GM12878 (cell line): ENCODE measurements around the gene BRCA1. TPM values are rescaled to one million over a fixed set of nuclear protein-coding genes. Genes with fewer than 3 reads are reported as not detected.

Experiments
- ATAC-seq: fragments of 200-7000 bp; cut with Tn5 transposase; 3 replicates; pipeline ENCODE4 v1.9.1; 2020; ENCODE audit warnings: mild to moderate bottlenecking, moderate library complexity
- BruUV-seq: library from RNA; stranded (reverse); fragments of 400-500 nt; replicated peaks from 2 replicates; lab custom pipeline; 2021; lab: Mats Ljungman, UMichigan
- CTCF ChIA-PET: fragments of 300-600 bp; sonication (Branson Sonifier 250); formaldehyde crosslinking; extraction: SDS; loops from one replicate; lab custom pipeline; 2021; ENCODE audit warnings: inconsistent platforms; lab: Yijun Ruan, JAX
- POLR2A ChIA-PET: fragments of 350-600 bp; formaldehyde crosslinking; extraction: SDS; loops from one replicate; lab custom pipeline; 2021; ENCODE audit warnings: inconsistent platforms; lab: Charles Lee
- RAD21 ChIA-PET: fragments of 300-600 bp; sonication (Branson Sonifier 250); formaldehyde crosslinking; loops from one replicate; lab custom pipeline; 2023; ENCODE audit warnings: antibody characterized with exemption; ENCODE audit not compliant: unreplicated experiment; lab: Charles Lee
- SMC1A ChIA-PET: fragments of 300-600 bp; sonication (Branson Sonifier 250); formaldehyde crosslinking; loops from one replicate; lab custom pipeline; 2023; ENCODE audit not compliant: unreplicated experiment, uncharacterized antibody; lab: Charles Lee
- DNase-seq: peaks from one replicate; pipeline ENCODE4 v3.0.0-alpha.2; 2011; ENCODE audit warnings: low read depth, low spot score
- FAIRE-seq: peaks from 3 replicates; lab custom pipeline; 2011; peaks lifted over from hg19 to GRCh38; lab: Jason Lieb, UNC
- H2AFZ ChIP-seq: 2 replicates; pipeline ENCODE4 v1.6.0; 2011; ENCODE audit warnings: low read depth, low read length, control low read depth; ENCODE audit not compliant: control insufficient read depth
- H3K27ac ChIP-seq: 2 replicates; pipeline ENCODE4 v1.5.1; 2011; ENCODE audit warnings: control low read depth; ENCODE audit not compliant: control insufficient read depth, insufficient read depth
- H3K27me3 ChIP-seq, 2 experiments: replicated peaks in 1 of 2; 2 replicates each; pipeline versions ENCODE4 v1.6.0 to v1.6.1; 2011; ENCODE audit warnings: low read length in 1 of 2; ENCODE audit not compliant: control insufficient read depth in 2 of 2, insufficient read depth in 2 of 2
- H3K36me3 ChIP-seq, 2 experiments: 2 replicates each; pipeline ENCODE4 v1.5.1; 2011; ENCODE audit warnings: low read length in 1 of 2; ENCODE audit not compliant: control insufficient read depth in 2 of 2, insufficient read depth in 2 of 2
- H3K4me1 ChIP-seq: 2 replicates; pipeline ENCODE4 v1.6.1; 2011; ENCODE audit warnings: mild to moderate bottlenecking, low read length, moderate library complexity, mixed read lengths; ENCODE audit not compliant: control insufficient read depth, insufficient read depth
- H3K4me2 ChIP-seq: 2 replicates; pipeline ENCODE4 v1.6.0; 2011; ENCODE audit warnings: control low read depth; ENCODE audit not compliant: control insufficient read depth, insufficient read depth
- H3K4me3 ChIP-seq: fragments of 200-600 bp; sonication (generic); 2 replicates; pipeline ENCODE4 v1.5.1; 2016
- H3K79me2 ChIP-seq: 2 replicates; pipeline ENCODE4 v1.6.0; 2011; ENCODE audit warnings: low read length; ENCODE audit not compliant: control insufficient read depth, insufficient read depth
- H3K9ac ChIP-seq: 2 replicates; pipeline ENCODE4 v1.8.0; 2011; ENCODE audit warnings: low read length, control low read depth, mixed read lengths; ENCODE audit not compliant: control insufficient read depth, insufficient read depth
- H3K9me3 ChIP-seq: replicated peaks from 3 replicates; pipeline ENCODE4 v1.5.1; 2011; ENCODE audit warnings: mild to moderate bottlenecking, low read length; ENCODE audit not compliant: control insufficient read depth, insufficient read depth
- H4K20me1 ChIP-seq: 2 replicates; pipeline ENCODE4 v1.6.0; 2011; ENCODE audit not compliant: control insufficient read depth, insufficient read depth
- ATF7 ChIP-seq: fragments of 450-650 bp; IDR thresholded peaks from 2 replicates; pipeline ENCODE4 v1.6.1; 2016; ENCODE audit warnings: low read depth, mild to moderate bottlenecking
- JUND ChIP-seq: IDR thresholded peaks from 2 replicates; pipeline ENCODE4 v1.6.1; 2012; ENCODE audit warnings: low read depth, mild to moderate bottlenecking, low read length, improper control_type of control experiment, moderate library complexity
- NFIC ChIP-seq: IDR thresholded peaks from 2 replicates; pipeline ENCODE4 v1.6.1; 2012; ENCODE audit warnings: low read depth, mild to moderate bottlenecking, inconsistent platforms, low read length, moderate library complexity
- NKRF ChIP-seq: fragments of 450-650 bp; conservative IDR thresholded peaks from 2 replicates; pipeline ENCODE4 v1.6.1; 2017; ENCODE audit warnings: mild to moderate bottlenecking, moderate library complexity
- RAD21 ChIP-seq: IDR thresholded peaks from 2 replicates; pipeline ENCODE4 v1.6.1; 2011; ENCODE audit warnings: mild to moderate bottlenecking, low read depth, low read length, moderate library complexity; ENCODE audit not compliant: insufficient read depth
- RELB ChIP-seq: fragments of 450-650 bp; IDR thresholded peaks from 2 replicates; pipeline ENCODE4 v1.6.1; 2017; ENCODE audit warnings: low read depth, mild to moderate bottlenecking, moderate library complexity
- SREBF2 ChIP-seq: IDR thresholded peaks from 2 replicates; pipeline ENCODE4 v1.6.1; 2012; ENCODE audit warnings: mild to moderate bottlenecking, low read length
- WRNIP1 ChIP-seq: IDR thresholded peaks from 2 replicates; pipeline ENCODE4 v1.6.1; 2011; ENCODE audit warnings: low read depth, low read length, improper control_type of control experiment, borderline replicate concordance
- ZZZ3 ChIP-seq: IDR thresholded peaks from 2 replicates; pipeline ENCODE4 v1.6.1; 2011; ENCODE audit warnings: low read depth; ENCODE audit not compliant: control insufficient read depth, insufficient read length
- WGBS: methylation state at CpG from one replicate; pipeline ENCODE4 v1.1.6; 2016; ENCODE audit warnings: low lambda C conversion rate; ENCODE audit not compliant: insufficient replicate concordance, insufficient coverage; ENCODE audit errors: missing lambda C conversion rate; 5-methylcytosine and 5-hydroxymethylcytosine counted together
- in situ Hi-C: fragments of 300-500 bp; cut with MboI; formaldehyde crosslinking; loops from 9 replicates; pipeline ENCODE4 v1.14.3; 2018; ENCODE audit warnings: mixed read lengths
- intact Hi-C: fragments of 100-400 bp; cut with micrococcal nuclease; formaldehyde crosslinking; loops from one replicate; pipeline ENCODE4 v1.14.2; 2022; ENCODE audit not compliant: unreplicated experiment
- polyA plus RNA-seq, 11 experiments: library from polyadenylated mRNA; depleted of rRNA in 4 of 11; unstranded in 6 of 11; stranded (reverse) in 5 of 11; fragments of >200 nt; fragmentation: Nextera tagmentation in 4 of 11; fragmentation: Illumina TruSeq in 1 of 11; extraction: Ambion mirVana in 4 of 11; extraction: Trizol in 1 of 11; gene quantifications; 1 replicate in 1 of 11; 2 replicates in 10 of 11; pipeline versions ENCODE4 v1.2.1 to v1.2.3, GENCODE V29; 2011 to 2016; ENCODE audit warnings: inconsistent platforms in 2 of 11, missing spikeins in 2 of 11, low read depth in 1 of 11
- total RNA-seq, 4 experiments: library from RNA; depleted of rRNA in 3 of 4; stranded (reverse); fragments of >200 nt in 3 of 4; fragmentation: Illumina TruSeq in 1 of 4; extraction: Trizol in 1 of 4; gene quantifications; 2 replicates each; pipeline versions ENCODE4 v1.2.1 to v1.2.3, GENCODE V29; 2013 to 2021
- TF ChIP-seq, protein P1 (sequence below): fragments of 450-650 bp; IDR thresholded peaks from 2 replicates; pipeline ENCODE4 v1.6.1; 2017; ENCODE audit warnings: mild to moderate bottlenecking, moderate library complexity

Gene BRCA1
- total and polyA plus RNA-seq, 10 of the 15 experiments (the other 5 are each of a cell fraction or from before 2014, with no cell fraction given) = 16.8 to 71.2 (median 44.2) TPM

GRCh38 chr17:43020030-43020621 is 105.0 kb downstream of the BRCA1 start:
- no peak overlapping the region for H3K9ac ChIP-seq
- no peak overlapping the region for H2AFZ ChIP-seq
- RAD21 ChIA-PET = no interaction called here
- peaks cover 10% of the 10 kb centered on the region; the same call in 1 of the 2 replicates for H3K4me1 ChIP-seq
- no peak overlapping the region for H3K4me2 ChIP-seq
- TF ChIP-seq WRNIP1 = no peak
- no peak for TF ChIP-seq RELB
- TF ChIP-seq NKRF = no peak
- TF ChIP-seq SREBF2 = no peak
- TF ChIP-seq RAD21 = no peak
- TF ChIP-seq NFIC = no peak
- no peak for TF ChIP-seq ZZZ3
- TF ChIP-seq, protein P1, sequence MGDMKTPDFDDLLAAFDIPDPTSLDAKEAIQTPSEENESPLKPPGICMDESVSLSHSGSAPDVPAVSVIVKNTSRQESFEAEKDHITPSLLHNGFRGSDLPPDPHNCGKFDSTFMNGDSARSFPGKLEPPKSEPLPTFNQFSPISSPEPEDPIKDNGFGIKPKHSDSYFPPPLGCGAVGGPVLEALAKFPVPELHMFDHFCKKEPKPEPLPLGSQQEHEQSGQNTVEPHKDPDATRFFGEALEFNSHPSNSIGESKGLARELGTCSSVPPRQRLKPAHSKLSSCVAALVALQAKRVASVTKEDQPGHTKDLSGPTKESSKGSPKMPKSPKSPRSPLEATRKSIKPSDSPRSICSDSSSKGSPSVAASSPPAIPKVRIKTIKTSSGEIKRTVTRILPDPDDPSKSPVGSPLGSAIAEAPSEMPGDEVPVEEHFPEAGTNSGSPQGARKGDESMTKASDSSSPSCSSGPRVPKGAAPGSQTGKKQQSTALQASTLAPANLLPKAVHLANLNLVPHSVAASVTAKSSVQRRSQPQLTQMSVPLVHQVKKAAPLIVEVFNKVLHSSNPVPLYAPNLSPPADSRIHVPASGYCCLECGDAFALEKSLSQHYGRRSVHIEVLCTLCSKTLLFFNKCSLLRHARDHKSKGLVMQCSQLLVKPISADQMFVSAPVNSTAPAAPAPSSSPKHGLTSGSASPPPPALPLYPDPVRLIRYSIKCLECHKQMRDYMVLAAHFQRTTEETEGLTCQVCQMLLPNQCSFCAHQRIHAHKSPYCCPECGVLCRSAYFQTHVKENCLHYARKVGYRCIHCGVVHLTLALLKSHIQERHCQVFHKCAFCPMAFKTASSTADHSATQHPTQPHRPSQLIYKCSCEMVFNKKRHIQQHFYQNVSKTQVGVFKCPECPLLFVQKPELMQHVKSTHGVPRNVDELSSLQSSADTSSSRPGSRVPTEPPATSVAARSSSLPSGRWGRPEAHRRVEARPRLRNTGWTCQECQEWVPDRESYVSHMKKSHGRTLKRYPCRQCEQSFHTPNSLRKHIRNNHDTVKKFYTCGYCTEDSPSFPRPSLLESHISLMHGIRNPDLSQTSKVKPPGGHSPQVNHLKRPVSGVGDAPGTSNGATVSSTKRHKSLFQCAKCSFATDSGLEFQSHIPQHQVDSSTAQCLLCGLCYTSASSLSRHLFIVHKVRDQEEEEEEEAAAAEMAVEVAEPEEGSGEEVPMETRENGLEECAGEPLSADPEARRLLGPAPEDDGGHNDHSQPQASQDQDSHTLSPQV = no peak
- TF ChIP-seq ATF7 = no peak
- no peak for TF ChIP-seq JUND
- POLR2A ChIA-PET = no interaction called here
- DNase-seq (no peak), FAIRE-seq (no peak), ATAC-seq (no peak)
- BruUV-seq = no TSS peak
- no peaks in the 10 kb centered on the region for H3K36me3 ChIP-seq
- no peaks in the 10 kb centered on the region for H3K79me2 ChIP-seq
- CTCF ChIA-PET = no interaction called here
- H3K9me3 ChIP-seq = no peaks in the 10 kb centered on the region
- H4K20me1 ChIP-seq = no peaks in the 10 kb centered on the region
- no peak overlapping the region for H3K4me3 ChIP-seq
- intact Hi-C loops = loop anchor here (5.0 kb wide), 1 partner anchor 312 kb away; no protein-coding TSS in a partner anchor
- in situ Hi-C loops = loop anchor here (10.0 kb wide), 1 partner anchor 195 kb away; the partner anchor contains the start of gene TMEM106A
- WGBS = 83% methylated on average over 6 of the region's 6 CpGs
- H3K27ac ChIP-seq = no peak overlapping the region
- no peaks in the 10 kb centered on the region for H3K27me3 ChIP-seq
- SMC1A ChIA-PET = interaction anchor here (1.2 kb wide), 1 partner anchor 13 kb away, joined by 3 read pairs; the partner anchor contains the start of gene IFI35
